EH (cell line): ENCODE measurements around the gene PRR12.

Source experiments
- DNase-seq: peaks from one replicate; pipeline ENCODE4 v3.0.0-alpha.2; 2015; ENCODE audit warnings: low read depth

The PRR12 gene

DNA sequence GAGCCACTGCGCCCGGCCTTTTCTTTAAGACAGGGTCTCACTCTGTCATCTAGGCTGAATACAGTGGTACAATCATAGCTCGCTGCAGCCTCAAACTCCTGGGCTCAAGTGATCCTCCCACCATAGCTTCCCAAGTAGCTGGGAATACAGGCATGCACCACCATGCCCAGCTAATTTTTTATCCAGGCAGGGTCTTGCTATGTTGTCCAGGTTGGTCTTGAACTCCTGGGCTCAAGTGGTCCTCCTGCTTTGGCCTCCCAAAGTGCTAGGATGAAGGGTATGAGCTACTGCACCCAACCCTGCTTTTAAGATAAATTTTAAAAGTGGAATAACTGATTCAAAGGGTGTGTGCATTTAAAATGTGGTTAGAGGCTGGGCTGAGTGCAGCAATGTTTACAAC lies 24.7 kb upstream of the PRR12 start:
- DNase-seq = no peak

- DNase-seq = peak; percentile 29
These were observed 23.0 kb upstream of the PRR12 start for GRCh38 chr19:49567861-49568441.

- DNase-seq = peak; percentile 85
These were observed 20.7 kb upstream of the PRR12 start for GRCh38 chr19:49570138-49570856.

GRCh38 chr19:49570997-49571676 lies 19.8 kb upstream of the PRR12 start:
- DNase-seq = peak; percentile 38

GRCh38 chr19:49573009-49573408 lies 18.0 kb upstream of the PRR12 start:
- no peak for DNase-seq

DNA sequence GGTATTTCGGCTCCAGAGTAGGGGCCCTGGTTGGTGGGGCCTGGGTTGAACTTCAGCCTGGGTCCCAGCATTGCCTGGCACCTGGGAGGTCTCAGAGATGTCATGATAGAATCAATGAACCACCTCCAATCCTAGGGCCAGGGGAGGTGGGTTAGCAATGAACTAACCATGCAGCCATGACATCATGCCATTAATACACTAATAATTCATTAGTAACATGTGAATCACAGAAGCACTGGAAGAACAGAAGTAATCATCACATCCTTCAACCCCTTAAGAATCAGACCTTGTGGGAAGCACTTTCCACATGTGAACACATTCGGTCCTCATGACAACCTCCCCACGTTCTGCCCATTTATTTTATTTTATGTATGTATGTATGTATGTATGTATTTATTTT lies 17.6 kb upstream of the PRR12 start:
- DNase-seq = no peak

DNA sequence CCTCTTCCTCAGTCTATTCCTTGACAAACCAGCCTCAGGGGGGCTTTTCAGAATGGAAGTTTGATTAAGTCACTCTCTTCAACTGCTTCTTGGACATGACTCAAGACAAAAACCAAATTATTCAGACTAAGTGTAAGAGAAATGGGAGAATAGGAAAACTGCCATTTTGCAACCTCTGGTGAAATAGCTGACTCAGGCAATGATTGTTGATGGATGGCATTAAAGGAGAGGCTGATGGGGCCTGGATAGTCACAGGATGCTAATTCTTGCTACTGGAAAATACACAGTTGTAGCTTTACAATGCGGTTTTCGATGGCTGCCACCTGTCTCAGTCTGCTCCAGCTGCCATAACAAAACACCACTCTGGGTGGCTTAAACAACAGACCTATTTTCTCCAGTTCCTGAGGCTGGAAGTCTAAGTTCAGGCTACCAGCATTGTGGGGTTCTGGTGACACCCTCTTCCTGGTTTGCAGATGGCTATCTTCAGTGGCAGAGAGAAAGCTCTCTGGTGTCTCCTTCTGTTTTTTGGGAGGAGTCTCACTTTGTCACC lies 16.7 kb upstream of the PRR12 start:
- no peak for DNase-seq

DNA sequence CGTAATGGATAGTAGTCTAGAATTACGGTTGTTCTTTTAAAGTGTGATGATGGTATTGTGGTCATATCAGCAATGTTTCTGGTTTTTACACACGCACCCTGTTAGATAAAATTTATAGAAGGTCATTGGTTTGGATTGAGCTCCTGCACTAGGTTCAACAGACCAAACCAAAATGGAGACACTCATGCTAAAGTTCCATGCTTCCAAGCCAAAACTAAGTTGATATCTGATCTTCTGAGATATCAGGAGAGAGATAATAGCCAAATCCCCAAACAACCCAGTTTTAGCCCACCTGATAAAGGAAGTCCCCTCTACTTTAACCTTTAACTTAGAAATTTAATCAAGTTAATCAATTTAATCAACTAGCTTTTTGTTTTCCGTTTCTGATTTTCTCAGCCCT lies 11.8 kb upstream of the PRR12 start:
- no peak for DNase-seq

- DNase-seq = no peak
These were observed 11.1 kb upstream of the PRR12 start for GRCh38 chr19:49579947-49580263.

DNA sequence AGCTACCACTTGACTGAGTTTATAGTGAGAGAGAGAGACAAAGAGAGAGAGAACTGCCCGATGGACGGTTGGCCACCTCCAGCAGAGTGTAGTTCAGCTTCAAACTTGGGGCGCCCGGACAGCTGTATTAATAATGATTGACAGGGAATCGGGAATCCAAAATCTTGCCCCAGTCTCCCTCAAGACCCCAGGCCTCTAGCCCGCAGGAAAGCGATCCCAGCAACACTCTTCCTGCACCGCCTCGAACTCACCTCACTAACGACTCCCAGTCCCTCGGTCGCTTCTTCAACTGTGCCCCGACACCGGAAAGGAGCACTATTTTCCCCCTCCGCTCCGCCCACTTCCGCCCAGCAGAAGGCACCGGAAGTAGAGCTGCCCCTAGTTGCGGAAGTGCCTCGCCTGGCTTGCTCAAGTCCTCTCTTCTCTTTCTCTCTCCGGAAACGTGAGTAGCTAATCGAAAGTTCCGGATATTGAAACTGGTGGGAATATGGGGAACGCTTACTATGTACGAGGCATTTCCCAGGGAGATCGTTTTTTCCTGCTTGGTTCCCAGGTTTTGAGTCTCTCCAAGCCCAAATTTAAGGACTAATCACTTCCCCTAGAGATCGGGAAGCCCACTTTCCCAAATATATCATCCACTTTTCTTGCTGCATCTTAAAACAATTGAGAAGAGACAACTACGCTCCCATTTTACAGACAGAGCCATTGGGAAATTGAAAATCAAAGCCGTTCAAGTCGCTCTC lies 10.5 kb upstream of the PRR12 start, which contains the start of gene NOSIP:
NOSIP (minus strand) TSS at position 293 of the 743 bp plus-strand sequence. CDS start 19,865 bp downstream, outside the sequence.
- peak; percentile 96 for DNase-seq

- no peak for DNase-seq
These were observed 9.9 kb upstream of the PRR12 start, which contains the start of gene PRRG2 for GRCh38 chr19:49581007-49581508. TSS of gene PRRG2 (plus strand) at chr19:49581316. CDS start at chr19:49583220, 1,904 bp downstream.

- no peak for DNase-seq
These were observed 7.7 kb upstream of the PRR12 start for GRCh38 chr19:49583239-49583638.

- DNase-seq = no peak
These were observed 6.0 kb upstream of the PRR12 start for GRCh38 chr19:49585023-49585422.

- no peak for DNase-seq
These were observed 3.8 kb upstream of the PRR12 start for GRCh38 chr19:49587227-49587626.

GRCh38 chr19:49588365-49589122 lies 2.4 kb upstream of the PRR12 start:
- DNase-seq = no peak

DNA sequence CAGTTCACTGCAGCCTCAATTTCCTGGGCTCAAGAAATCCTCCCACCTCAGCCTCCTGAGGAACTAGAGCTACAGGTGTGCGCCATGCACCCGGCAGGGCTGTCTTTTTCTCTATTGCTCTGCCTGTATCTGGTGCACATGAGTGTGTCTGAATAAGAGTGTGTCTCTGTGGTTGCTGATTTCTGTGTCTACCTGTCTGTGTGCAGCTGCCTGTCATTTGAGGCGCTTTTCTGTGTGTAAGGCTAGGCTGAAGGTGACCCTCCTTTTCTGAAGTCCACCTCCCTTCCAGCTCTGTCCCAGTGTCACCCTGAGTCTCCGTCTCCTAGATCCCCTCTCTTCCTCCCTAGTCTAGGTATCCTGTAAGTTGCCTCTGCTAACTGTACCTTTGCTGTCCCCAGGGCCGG lies 1.5 kb upstream of the PRR12 start:
- DNase-seq = no peak

DNA sequence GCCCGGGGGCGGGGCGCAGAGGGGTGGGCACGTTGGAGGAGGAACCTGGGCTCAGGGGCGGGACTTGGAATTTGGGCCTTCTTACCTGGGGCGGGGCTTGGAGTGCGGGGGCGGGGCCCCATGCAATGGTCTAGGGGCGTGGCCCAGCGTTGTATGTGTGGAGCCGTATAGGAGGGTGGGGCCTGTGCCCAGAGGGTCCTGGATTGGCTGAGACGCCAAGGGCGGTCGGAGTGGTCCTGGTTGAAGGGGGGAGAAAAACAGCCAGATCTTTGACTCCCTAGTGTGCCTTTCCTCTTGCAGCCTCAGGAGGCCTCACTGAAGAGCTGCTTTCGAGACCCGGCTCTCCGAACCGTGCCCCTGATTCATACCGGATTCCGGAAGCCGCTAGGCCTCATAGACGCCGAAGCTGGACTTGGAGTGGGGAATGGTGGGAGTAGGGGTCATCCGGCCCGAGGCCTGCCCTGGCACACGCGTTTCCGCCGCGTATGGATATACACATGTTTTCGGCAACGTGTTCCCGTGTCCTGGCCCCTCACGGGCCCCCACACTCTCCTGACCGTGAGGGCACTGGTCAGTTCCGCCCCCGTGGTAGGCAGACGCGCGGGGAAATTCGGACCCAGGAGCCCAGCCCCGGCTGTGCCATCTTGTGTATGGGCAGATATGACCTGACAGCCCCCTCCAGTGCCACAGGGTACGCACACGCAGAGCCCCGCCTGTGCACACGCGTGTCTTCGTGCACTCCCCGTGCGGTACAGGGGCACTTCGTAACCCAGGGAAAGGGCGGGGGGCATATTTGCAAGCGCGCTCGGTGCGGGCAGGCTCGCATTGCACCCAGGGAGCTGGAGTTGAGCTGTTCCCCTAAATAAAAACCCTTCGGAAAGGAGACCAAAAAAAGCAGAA lies 661 bp upstream of the PRR12 start:
- DNase-seq = peak; percentile 98

GRCh38 chr19:49591731-49592485 lies 926 bp downstream of the PRR12 start:
- DNase-seq = peak; percentile 55

DNA sequence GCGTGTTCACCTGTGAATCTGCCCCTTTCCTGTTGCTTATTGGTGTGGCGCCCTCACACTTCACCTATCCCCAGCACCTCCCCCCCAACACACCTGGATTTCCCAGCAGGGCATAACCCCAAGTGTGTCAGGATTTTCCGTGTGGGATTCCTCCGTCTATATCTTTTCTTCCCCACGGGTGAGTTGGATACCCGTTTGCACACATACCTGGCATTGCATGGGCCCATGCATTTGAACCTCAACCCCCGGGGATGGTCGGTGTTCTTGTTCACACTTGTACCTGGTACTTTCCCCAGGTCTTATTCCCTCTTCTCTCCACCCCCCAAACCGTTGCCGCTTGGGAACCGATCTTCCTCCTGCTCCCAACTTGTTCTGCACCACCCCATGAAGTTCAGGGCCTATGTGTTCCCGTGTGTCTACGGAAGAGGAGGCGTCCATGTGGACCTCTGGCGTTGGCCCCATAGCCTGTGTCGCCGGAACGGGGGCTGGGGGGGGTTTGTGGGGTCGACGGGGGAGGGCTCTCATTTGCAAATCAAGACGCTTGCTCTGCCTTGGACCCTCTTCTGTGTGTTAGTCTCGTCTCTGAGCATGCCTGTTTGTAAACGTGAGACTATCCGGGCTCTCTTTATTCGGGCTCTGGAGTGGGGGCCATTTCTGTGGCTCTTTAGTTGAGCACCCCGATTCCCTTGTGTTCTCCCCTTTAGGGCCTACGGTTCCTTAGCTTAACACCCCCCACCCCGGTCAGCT lies 1.7 kb downstream of the PRR12 start:
- DNase-seq = peak; percentile 30
